GM18511 (cell line): Measurements from ENCODE around the gene C6orf89.
"Not testable (repeated sequence)": the region's sequence is repeated elsewhere in the genome, so short reads cannot be mapped to it uniquely, and the experiment has no call there.

Experiments
- ATAC-seq: cut with Tn5 transposase; IDR thresholded peaks from one replicate; pipeline ENCODE4 v1.9.1; 2021; ENCODE audit warnings: mild to moderate bottlenecking, moderate library complexity; ENCODE audit not compliant: unreplicated experiment

The C6orf89 gene

DNA sequence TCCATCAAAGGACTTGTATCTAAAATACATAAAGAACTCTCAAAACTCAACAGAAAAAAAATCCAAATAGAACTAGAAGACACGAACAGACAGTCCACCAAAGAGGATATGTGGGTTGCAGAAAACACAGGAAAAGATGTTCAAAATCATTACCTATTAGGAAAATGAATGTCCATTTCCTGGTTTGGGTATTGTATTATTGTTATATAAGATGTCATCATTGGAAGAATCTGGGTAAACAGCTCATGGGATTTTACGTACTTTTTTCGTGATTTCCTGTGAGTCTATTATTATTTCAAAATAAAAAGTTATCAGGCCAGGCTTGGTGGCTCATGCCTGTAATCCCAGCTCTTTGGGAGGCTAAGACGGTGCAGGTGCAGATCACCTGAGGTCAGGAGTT, 59.5 kb downstream of the C6orf89 start:
- no peak for ATAC-seq

DNA sequence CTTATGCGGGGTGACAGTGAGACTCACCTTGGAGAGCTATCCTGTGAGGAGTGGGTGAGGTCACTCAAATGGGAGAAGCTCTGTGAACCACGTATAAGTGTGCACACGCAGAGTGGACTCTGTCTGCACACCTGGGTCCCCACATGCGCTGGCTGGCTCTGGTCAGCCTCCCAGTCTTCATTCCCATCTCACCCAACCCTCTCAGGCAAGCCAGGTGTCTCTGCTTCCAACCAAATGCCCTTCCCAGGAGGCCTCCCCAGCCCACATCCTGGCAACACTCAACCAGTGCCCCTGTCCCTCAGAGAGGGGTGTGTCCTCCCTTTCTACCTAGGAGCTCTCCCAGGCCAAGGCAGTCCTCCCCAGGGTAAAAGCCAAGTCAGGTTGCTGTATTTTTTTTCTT, 60.8 kb downstream of the C6orf89 start:
- ATAC-seq, result no peak

DNA sequence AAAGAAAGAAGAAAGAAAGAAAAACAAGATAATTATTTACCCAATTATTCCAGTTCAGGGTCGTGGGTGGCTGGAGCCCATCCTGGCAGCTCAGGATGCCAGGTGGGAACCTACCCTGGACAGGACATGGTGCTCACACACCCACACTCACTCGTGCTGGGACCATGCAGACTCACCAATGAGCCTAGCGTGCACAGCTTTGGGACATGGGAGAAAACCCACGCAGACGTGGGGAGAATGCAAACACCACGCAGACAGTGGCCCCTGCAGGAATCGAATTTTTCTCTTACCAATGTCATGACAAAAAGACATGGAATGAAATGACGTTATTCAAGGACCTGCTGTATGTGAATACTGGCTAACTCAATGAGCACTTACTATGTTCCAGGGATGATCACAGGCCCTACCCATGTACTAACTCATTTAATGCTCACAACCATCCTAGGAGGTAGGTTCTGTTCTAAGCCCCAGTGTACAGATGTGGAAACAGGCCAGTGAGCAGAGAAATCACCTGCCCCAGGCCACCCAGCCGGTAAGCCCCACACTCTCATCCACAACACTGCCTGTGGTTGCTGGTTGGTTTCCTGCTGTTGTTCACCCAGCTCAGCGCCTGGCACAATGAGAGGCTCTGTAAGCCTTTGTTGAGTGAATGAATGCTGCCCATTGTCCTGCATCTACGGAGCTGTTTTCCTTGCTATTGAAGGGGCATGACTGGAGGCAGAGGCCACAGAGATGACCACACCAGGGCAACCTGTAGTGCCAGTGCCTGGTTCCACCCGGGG, 62.0 kb downstream of the C6orf89 start:
- no peak for ATAC-seq

DNA sequence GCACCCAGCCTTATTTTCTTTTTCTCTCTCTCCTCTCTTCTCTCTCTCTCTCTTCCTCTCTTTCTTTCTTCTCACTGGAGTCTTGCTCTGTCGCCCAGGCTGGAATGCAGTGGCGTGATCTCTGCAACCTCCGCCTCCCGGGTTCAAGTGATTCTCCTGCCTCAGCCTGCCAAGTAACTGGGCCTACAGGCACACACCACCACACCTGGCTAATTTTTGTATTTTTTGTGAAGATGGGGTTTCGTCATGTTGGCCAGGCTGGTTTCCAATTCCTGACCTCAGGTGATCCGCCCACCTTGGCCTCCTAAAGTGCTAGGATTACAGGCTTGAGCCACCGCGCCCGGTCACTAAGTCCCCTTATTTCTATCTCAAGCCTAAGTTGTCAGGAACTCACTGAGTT, 63.3 kb downstream of the C6orf89 start:
- ATAC-seq, result not testable (repeated sequence)

DNA sequence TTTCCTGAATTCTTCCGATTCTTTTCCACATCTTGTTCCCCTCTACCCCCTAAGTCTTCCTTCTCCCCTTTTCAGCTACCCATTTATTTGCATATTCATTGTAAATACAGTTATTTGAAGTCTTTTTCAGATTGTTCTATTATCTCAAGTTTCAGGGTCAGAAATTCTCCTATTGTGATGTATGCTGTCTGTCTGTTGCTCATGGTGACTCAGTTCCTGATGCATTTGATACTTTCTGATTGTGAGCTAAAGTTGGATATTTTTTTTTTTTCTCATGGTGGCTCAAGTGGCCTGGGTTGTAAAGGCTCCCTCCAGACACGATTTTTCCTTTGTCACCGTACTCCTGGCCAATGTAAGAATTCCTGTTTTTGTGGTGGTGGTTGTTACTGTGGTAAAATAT, 63.9 kb downstream of the C6orf89 start:
- ATAC-seq, result no peak

DNA sequence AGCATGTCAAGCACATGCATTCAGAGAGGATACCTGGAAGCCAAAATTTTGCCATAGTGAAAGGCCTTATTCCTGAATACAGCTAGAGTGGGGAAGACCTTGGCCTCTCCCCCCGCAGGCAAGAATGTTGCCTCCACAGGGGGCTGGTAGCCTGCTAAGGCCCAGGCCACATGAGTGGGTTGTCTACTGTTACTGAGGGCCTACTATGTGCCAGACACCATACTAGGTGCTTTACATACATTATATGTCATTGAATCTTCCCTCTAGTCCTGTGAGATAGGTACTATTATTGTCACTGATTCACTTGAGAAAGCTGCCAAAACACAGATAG, 68.1 kb downstream of the C6orf89 start:
- no peak for ATAC-seq

DNA sequence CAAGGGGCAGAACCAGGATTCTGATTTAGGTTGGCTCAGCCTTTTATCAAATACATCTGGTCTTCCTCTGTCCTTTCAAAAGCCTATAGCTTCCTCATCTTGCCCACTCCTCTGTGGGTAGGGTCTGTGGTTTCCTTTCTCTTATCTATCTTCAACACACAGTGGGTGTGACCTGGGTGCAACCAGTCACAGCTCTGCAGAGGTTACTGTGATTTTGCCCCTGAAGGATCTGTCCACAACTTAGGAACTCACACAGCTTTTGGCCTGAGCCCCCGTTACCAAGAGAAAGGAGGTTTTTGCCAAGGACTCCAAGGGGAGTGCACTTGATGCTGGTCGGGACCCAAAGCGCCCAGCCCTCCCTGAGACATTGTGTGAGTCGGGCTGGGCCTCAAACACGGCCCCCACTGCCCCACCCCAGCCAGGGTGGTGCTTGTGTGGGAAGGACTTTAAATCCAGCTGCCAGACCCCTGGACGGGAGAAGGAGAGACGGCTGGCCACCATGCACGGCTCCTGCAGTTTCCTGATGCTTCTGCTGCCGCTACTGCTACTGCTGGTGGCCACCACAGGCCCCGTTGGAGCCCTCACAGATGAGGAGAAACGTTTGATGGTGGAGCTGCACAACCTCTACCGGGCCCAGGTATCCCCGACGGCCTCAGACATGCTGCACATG, 68.6 kb downstream of the C6orf89 start, which contains the start of gene PI16:
TSS of gene PI16 (plus strand) at position 477 of the 670 bp plus-strand sequence. CDS start at position 500, 23 bp downstream.
- no peak for ATAC-seq

DNA sequence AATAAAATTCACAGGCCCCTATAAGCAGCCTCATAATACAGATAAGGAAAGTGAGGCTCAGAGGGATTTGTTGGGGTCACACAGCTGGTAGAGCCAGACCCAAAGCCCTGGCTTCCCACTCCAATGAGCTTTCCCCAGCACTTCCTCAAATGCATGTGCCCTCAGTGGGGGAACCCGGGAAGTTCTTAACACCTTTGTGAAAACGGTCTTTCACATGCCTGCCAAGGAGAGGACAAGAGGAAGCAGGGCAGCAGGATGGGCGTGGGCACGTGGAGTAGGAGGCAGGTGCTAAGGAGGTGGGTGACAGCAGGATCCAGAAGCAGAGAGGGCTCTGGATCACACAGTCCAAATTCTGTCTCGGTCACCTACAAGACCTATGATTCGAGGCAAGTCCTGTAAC, 69.4 kb downstream of the C6orf89 start:
- no peak for ATAC-seq

DNA sequence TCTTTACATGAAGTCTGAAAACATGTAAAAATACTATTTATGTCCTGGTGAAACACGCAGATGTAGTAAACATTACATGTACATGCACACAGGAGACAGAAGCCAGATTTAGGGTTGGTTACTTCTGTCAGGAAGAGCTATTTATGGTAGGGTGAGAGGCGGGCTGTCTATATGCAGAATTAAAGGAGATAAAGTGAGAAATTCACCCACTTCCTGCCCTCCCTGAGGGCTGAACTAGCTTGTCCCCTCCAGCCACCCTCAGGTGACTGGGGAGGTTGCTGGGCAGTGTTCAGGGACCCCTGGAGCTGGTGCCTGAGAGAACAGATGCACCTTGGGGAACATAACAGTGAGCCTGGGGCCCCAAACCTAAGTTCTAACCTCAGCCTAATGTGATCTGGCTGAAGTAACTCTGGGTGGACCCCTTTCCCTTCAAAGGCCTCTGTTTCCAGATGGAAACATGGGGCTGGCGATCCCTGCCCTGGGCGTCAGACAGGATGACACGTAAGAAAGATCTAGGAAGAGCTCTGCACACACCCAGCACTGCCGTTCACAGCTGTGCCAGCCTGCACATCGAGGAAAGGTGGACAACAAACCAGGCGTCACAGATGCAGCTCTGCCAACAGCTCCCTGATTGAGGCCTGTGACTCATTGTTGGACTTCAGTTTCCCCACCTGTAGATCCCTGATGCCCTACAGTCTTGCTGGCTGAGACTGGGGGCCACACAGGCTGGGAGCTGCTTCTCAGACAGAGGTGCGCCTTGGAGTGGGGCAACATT, 70.1 kb downstream of the C6orf89 start:
- no peak for ATAC-seq

DNA sequence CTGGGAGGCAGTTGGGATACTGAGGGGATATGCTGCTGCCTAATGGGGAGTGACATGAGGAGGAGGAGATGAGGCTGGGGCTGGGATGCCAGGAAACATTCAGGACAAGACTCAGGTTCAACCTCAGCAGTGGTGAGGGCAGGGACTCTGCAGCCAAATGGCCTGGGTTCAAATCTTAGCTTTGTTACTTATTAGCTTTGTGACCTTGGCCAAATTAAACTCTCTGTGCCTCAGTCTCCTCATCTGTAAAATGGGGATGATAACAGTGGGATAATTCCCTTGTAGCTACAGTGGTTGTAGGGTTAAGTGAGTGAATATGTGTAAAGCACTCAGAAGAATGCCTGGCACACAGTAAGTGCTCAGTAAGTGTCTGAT, 70.7 kb downstream of the C6orf89 start:
- no peak for ATAC-seq

DNA sequence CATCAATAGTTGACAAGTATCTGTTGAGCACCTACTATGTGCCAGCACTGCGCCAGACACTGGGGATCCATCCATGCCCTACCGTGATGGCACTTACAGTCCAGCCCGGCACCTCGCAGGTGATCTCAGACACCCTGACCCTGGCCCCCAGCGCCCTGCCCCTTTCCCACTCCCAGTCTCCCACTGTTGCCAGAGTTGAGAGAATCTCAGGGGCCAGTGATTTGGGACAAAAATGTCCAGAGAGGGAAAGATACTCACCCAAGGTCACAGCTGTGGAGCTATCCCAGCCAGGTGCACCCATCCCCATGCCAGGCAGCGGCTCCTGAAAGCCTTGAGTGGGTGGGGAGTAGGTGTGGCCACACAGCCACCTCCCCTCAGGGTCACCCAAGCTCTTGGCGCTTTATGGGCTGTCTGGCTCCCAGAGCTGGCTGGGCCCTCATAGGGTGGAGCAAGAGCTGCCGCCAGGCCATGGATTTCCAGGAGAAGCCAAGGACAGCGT, 72.1 kb downstream of the C6orf89 start:
- ATAC-seq, result no peak

DNA sequence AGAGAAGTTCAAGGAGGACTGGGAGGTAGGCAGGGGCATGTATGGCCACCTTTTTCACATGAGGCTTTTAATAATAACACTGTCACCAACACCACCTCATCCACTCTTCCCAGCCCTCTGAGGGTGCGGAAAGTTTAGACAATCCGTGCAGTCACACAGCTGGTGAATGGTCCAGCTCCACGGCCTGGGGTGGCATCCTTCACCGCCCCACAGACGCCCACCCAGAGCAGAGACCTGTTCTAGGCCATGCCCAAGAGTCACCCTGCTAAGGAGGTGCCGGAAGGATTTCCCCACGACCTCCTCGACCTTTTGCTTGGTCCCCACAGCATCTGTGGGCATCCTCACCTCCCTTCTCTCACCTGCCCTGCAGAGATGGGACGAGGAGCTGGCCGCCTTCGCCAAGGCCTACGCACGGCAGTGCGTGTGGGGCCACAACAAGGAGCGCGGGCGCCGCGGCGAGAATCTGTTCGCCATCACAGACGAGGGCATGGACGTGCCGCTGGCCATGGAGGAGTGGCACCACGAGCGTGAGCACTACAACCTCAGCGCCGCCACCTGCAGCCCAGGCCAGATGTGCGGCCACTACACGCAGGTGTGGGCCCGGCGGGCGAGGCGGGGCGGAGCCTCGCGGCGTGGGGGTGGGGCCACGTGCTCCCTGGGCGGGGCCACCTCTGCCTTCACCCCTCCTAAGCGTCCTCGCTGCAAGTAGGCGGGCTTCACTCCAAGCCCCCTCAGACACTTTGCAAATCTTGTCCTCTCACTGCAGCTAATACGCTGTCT, 73.2 kb downstream of the C6orf89 start:
- no peak for ATAC-seq

DNA sequence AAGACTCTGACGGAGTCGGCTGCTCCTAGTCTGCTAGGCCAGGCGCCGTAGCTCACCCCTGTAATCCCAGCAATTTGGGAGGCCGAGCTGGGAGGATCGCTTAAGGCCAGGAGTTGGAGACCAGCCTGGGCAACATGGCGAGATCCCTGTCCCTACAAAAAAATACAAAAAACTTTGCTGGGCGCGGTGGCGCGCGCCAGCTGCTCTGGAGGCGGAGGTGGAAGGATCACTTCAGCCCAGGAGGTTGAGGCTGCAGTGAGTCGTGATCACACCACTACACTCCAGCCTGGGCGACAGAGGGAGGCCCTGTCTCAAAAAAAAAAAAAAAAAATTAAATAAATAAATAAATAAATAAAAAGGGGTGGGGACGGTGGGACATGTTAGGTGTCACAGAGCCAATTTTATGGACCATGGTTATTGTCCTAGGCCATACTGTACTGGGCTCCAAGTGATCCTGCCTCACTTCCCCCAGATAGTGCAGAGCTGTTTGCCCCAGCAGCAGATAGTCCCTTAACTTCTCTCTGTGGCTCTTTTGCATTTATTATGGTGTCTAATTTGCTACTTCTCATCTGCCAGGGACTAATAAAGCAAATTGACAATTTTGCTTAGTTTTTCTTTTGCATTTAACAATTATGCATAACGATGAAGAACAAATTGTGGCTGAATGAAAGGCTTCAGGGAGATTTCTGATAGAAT, 74.0 kb downstream of the C6orf89 start:
- ATAC-seq, result no peak

DNA sequence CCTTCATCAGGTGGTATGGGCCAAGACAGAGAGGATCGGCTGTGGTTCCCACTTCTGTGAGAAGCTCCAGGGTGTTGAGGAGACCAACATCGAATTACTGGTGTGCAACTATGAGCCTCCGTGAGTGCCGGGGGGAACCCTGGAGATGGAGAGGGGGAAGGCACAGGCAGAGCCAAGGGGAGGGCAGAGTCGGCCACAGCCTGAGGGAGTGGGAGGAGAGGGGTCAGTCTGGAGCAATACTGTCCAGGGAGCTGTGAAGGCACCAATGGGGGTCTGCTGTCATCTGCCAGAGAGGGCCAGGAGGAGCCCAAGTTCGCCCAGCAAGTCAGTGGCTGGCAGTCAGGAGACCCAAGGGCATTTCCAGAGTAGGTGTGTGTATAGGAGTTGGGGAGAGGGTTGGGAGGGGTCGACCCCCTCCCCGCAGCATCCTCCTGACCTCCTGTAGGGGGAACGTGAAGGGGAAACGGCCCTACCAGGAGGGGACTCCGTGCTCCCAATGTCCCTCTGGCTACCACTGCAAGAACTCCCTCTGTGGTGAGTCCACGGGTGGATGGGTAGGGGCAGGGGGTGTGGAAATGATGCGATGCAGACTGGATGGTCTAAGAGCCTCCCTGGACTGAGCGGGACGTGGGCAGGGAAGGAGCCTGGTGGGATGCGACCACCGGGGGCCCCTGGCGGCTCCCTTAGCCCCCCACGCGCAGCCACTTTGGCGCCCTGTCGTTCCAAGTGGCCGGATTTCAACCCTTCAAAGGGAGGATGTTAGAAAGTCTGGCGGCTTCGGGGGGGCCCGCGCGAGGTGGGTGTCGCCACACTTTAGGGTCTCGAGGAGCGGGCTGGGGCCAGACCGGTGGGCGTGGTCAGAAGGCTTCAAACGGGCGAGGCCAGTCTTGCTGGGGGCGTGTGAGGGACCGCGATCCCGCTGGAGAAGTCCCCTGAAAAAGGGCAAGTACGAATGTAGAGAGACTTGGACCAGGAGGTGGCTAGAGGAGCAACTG, 76.0 kb downstream of the C6orf89 start:
- ATAC-seq, result no peak

DNA sequence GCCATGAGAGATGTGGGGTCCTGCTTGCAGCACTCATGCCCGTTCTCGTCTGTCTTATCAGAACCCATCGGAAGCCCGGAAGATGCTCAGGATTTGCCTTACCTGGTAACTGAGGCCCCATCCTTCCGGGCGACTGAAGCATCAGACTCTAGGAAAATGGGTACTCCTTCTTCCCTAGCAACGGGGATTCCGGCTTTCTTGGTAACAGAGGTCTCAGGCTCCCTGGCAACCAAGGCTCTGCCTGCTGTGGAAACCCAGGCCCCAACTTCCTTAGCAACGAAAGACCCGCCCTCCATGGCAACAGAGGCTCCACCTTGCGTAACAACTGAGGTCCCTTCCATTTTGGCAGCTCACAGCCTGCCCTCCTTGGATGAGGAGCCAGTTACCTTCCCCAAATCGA, 77.1 kb downstream of the C6orf89 start:
- no peak for ATAC-seq

DNA sequence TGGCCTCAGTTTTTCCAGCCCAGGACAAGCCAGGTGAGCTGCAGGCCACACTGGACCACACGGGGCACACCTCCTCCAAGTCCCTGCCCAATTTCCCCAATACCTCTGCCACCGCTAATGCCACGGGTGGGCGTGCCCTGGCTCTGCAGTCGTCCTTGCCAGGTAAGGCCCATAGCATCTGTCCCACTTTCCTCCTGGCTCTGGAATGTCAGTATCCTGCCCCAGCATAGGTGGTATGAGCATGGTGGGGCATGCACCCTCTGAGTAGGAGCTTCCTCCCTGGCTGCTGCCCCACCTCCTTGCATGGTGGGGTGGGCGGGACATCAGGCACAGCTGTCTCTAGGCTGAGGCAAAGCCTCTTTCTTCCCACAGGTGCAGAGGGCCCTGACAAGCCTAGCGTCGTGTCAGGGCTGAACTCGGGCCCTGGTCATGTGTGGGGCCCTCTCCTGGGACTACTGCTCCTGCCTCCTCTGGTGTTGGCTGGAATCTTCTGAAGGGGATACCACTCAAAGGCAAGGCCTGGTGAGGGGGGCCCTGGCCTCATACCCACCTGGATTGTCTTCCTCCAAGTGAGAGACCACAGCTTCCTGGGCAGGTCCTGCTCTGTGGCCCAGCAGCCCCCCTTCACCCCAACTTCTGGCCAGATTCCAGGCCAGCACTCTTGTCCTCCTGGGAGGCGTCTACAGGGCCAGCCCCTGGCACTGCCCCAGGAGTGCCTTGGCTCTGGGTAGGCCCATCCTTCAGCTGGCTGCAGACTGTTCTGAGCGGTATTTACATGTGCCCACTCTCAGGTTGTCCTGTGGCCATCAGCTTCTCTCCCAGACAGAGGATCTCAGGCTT, 77.9 kb downstream of the C6orf89 start:
- no peak for ATAC-seq

DNA sequence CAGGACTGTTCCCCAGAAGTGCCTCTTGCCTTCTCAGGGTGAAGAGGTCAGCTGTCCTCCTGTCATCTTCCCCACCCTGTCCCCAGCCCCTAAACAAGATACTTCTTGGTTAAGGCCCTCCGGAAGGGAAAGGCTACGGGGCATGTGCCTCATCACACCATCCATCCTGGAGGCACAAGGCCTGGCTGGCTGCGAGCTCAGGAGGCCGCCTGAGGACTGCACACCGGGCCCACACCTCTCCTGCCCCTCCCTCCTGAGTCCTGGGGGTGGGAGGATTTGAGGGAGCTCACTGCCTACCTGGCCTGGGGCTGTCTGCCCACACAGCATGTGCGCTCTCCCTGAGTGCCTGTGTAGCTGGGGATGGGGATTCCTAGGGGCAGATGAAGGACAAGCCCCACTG, 78.6 kb downstream of the C6orf89 start:
- ATAC-seq, result no peak

DNA sequence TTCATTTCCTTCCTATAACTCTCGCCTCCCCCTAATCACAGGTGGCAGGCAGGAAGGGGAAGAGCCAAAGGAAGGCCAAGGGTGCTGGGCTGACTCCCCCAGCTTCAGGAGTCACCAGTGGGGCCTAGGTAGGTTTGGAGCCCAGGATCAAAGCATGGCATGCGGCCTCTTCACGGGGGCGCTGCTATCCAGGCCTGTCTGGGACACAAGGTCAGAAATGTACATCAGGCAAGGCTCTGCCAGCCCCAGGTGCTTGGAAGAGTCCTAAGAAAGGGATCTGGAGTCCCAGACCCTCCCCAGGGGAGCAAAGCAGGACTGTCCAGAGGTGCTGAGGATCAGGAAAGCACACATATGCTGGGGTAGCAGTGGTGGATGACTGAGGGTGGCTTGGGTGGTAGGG, 79.2 kb downstream of the C6orf89 start:
- ATAC-seq, result no peak
